Stimulated activated CD8-positive, alpha-beta memory T cell treated with anti-CD3 and anti-CD28 coated beads, Interleukin-4, amount 100 ng/mL, for 48 hours (primary cell): ENCODE data around the gene TRMT10B.
"Not testable (repeated sequence)": the region's sequence is repeated elsewhere in the genome, so short reads cannot be mapped to it uniquely, and the experiment has no call there.

Source experiments
- DNase-seq: peaks from one replicate; pipeline ENCODE4 v3.0.0-alpha.2; 2020

TRMT10B gene

GRCh38 chr9:37753489-37754190, at the start of gene TRMT10B:
Gene TRMT10B, plus strand, starts transcription at chr9:37753805. Its CDS starts 8,127 bp downstream, at chr9:37761932.
- DNase-seq = peak; percentile 80

GRCh38 chr9:37705787-37706186, 47.8 kb upstream of the TRMT10B start:
- no peak for DNase-seq

- DNase-seq = no peak
Measured at GRCh38 chr9:37706290-37706689, 47.3 kb upstream of the TRMT10B start.

GRCh38 chr9:37707748-37708147, 45.9 kb upstream of the TRMT10B start:
- no peak for DNase-seq

GRCh38 chr9:37710046-37710445, 43.6 kb upstream of the TRMT10B start:
- no peak for DNase-seq

- DNase-seq = no peak
Measured at GRCh38 chr9:37715260-37715659, 38.3 kb upstream of the TRMT10B start.

- no peak for DNase-seq
Measured at GRCh38 chr9:37715991-37716505, 37.6 kb upstream of the TRMT10B start.

GRCh38 chr9:37719526-37719925, 34.1 kb upstream of the TRMT10B start:
- DNase-seq = no peak

GRCh38 chr9:37727013-37727412, 26.6 kb upstream of the TRMT10B start:
- DNase-seq = no peak

GRCh38 chr9:37729499-37729898, 24.1 kb upstream of the TRMT10B start:
- no peak for DNase-seq

- no peak for DNase-seq
Measured at GRCh38 chr9:37730256-37730655, 23.3 kb upstream of the TRMT10B start.

- DNase-seq = no peak
Measured at GRCh38 chr9:37730839-37731238, 22.8 kb upstream of the TRMT10B start.

- no peak for DNase-seq
Measured at GRCh38 chr9:37732086-37732741, 21.4 kb upstream of the TRMT10B start.

GRCh38 chr9:37732952-37733351, 20.7 kb upstream of the TRMT10B start:
- no peak for DNase-seq

- DNase-seq = no peak
Measured at GRCh38 chr9:37739222-37739621, 14.4 kb upstream of the TRMT10B start.

GRCh38 chr9:37740128-37740527, 13.5 kb upstream of the TRMT10B start:
- no peak for DNase-seq

- DNase-seq = no peak
Measured at GRCh38 chr9:37740631-37741328, 12.8 kb upstream of the TRMT10B start.

- no peak for DNase-seq
Measured at GRCh38 chr9:37745970-37746369, 7.6 kb upstream of the TRMT10B start.

GRCh38 chr9:37746448-37747270, 6.9 kb upstream of the TRMT10B start:
- no peak for DNase-seq

- peak; percentile 70 for DNase-seq
Measured at GRCh38 chr9:37747271-37747753, 6.3 kb upstream of the TRMT10B start.

- DNase-seq = no peak
Measured at GRCh38 chr9:37749129-37749528, 4.5 kb upstream of the TRMT10B start.

- no peak for DNase-seq
Measured at GRCh38 chr9:37751186-37751585, 2.4 kb upstream of the TRMT10B start.

- not testable (repeated sequence) for DNase-seq
Measured at GRCh38 chr9:37751704-37752103, 1.9 kb upstream of the TRMT10B start.
